ENCODE data around the gene RBM26.

DNA sequence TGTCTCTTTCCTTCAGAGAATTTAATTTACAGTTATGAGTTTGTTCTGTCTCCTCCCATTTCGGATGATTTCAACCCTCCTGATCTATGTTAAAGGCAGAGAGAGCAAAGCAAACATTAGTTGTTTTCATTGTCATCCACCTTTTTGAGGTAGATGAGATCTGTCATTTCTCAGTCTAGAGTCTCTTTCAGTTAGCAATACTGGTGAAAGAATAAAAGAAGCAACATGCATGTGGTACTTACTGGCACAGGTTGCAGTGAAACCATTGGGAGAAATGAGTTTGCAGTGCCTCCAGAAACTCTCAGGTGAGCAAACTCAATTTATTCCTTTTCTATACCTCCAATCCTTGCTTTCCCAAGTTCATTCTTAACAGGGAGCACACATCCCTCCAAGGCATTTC is 99.4 kb downstream of the RBM26 start:
- no peak for TF ChIP-seq POLR2A (IDR thresholded peaks at IDR 0.05)
- TF ChIP-seq, protein P1, sequence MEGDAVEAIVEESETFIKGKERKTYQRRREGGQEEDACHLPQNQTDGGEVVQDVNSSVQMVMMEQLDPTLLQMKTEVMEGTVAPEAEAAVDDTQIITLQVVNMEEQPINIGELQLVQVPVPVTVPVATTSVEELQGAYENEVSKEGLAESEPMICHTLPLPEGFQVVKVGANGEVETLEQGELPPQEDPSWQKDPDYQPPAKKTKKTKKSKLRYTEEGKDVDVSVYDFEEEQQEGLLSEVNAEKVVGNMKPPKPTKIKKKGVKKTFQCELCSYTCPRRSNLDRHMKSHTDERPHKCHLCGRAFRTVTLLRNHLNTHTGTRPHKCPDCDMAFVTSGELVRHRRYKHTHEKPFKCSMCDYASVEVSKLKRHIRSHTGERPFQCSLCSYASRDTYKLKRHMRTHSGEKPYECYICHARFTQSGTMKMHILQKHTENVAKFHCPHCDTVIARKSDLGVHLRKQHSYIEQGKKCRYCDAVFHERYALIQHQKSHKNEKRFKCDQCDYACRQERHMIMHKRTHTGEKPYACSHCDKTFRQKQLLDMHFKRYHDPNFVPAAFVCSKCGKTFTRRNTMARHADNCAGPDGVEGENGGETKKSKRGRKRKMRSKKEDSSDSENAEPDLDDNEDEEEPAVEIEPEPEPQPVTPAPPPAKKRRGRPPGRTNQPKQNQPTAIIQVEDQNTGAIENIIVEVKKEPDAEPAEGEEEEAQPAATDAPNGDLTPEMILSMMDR (IDR thresholded peaks at IDR 0.05): no peak

Measured in Peyer's patch (tissue), 4 donors.